Neural crest cell (in vitro differentiated cells): ENCODE measurements around the gene CAPN11. TPM values are rescaled to one million over a fixed set of nuclear protein-coding genes. Genes with fewer than 3 reads are reported as not detected.

Experiments
- DNase-seq: peaks from one replicate; pipeline ENCODE4 v3.0.0; 2021; ENCODE audit warnings: low read depth, mixed read lengths, low spot score
- H3K27ac Mint-ChIP-seq: one replicate; pipeline ENCODE4 v1.8.0; 2021; ENCODE audit warnings: mild to moderate bottlenecking, mixed read lengths; ENCODE audit not compliant: unreplicated experiment
- H3K27me3 Mint-ChIP-seq: 2 replicates; pipeline ENCODE4 v1.8.0; 2021; ENCODE audit warnings: low read depth, mild to moderate bottlenecking, mixed read lengths
- H3K36me3 Mint-ChIP-seq: 2 replicates; pipeline ENCODE4 v1.8.0; 2021; ENCODE audit warnings: low read depth, mild to moderate bottlenecking, mixed read lengths
- H3K4me1 Mint-ChIP-seq: 2 replicates; pipeline ENCODE4 v1.8.0; 2021; ENCODE audit warnings: mixed read lengths
- H3K4me3 Mint-ChIP-seq: one replicate; pipeline ENCODE4 v1.8.0; 2021; ENCODE audit warnings: mild to moderate bottlenecking, mixed read lengths
- H3K9me3 Mint-ChIP-seq: 2 replicates; pipeline ENCODE4 v1.8.0; 2021; ENCODE audit warnings: mixed read lengths
- total RNA-seq: library from RNA; stranded (reverse); gene quantifications from 2 replicates; pipeline ENCODE4 v1.2.1, GENCODE V29; 2021
- TF ChIP-seq, protein P1 (sequence below): fragments of 200-600 bp; sonication (generic); conservative IDR thresholded peaks from 2 replicates; pipeline ENCODE4 v1.5.0; 2021; ENCODE audit warnings: antibody characterized with exemption, mild to moderate bottlenecking

Gene CAPN11
- total RNA-seq, 1 donor from 2014 or later: not detected

DNA sequence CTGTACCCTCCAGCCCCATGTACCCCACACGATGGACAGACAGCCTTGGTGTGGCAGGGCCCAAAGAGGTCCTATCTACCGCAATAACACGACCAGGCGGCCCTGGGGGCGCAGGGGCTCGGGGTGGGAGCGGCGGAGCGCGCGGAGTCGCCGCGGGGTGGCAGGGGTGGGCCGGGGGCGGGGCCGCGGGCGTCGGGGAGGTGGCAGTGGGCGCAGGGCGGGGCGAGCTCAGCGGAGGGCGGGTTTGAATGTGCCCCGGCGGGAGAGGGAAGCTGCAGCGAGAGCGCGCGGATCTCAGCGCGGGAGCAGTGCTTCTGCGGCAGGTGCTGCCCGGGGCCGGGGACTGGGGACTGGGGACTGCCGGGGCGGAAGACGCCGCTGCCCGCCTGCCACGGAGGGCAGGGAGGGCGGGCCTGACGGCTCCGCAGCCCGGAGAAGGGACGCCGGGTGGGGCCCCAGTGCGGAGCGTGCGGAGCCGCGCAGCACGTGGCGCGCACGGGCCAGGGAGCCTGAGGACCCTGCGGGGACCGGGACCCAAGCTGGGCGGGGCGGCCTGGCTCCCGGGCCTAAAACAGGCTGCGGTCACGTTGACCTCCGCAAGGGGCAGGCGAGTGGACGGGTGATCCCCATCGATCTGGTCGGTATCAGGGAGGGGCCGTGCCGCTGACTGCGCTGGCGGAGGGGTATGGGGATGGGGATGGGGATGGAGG is 64.9 kb downstream of the CAPN11 start, which contains the start of gene SLC29A1:
SLC29A1 (plus strand) TSS at position 277 of the 710 bp plus-strand sequence. CDS start 3,719 bp downstream, outside the sequence.
- TF ChIP-seq, protein P1, sequence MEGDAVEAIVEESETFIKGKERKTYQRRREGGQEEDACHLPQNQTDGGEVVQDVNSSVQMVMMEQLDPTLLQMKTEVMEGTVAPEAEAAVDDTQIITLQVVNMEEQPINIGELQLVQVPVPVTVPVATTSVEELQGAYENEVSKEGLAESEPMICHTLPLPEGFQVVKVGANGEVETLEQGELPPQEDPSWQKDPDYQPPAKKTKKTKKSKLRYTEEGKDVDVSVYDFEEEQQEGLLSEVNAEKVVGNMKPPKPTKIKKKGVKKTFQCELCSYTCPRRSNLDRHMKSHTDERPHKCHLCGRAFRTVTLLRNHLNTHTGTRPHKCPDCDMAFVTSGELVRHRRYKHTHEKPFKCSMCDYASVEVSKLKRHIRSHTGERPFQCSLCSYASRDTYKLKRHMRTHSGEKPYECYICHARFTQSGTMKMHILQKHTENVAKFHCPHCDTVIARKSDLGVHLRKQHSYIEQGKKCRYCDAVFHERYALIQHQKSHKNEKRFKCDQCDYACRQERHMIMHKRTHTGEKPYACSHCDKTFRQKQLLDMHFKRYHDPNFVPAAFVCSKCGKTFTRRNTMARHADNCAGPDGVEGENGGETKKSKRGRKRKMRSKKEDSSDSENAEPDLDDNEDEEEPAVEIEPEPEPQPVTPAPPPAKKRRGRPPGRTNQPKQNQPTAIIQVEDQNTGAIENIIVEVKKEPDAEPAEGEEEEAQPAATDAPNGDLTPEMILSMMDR: peak; percentile 50
- Mint-ChIP-seq H3K27me3 (peaks cover 7% of the 10 kb centered on the region), H3K4me1 (peaks cover 56% of the 10 kb centered on the region), H3K9me3 (no peaks in the 10 kb centered on the region), H3K27ac (peak within 1 kb of the TSS; percentile 71), H3K4me3 (peak within 1 kb of the TSS; percentile 90), H3K36me3 (no peaks in the 10 kb centered on the region)
- DNase-seq: peak; percentile 67

DNA sequence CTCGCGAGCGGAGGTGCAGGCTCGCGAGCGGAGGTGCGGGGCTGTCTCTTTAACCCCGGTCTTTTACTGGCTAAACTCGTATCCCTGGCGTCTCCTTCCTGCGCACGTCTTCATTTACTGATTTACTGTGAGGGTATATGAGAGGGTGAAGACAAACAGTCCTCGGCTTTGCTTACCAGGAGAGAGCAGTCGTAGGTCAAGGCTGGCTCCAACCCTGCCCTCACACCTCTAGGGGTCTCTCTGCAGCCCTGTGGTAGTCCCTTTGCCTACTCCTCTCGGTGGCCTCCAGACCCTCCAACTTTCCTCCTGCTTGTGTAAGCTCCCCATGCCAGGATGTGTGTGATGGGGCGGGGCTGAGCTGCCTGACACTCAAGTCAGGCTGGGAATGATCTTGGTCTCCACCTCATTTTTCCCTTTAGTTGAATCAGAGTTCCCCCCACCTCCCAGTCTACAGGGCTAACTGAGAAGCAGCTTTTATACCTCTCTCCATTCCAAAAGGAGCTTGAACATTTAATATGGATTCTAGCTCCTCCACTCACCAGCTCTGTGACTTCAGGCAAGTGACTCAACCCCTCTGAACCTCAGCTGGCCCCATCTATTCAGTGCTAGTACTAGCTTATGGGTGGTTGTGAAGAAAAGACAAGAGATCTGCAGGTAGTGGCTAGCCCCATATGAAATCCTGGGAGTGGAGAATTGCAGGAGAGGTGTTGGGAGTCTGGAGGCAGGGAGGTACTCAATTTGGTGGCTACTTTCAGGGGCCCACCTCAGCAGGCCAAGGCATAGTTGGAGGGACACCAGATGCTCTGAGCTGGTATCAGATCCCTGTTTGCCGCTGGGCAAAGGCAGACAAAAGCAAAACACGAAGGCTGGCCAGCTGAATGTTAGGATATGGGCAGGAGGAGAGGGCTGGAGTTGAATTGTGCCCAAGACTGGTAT is 65.7 kb downstream of the CAPN11 start:
- H3K9me3 Mint-ChIP-seq: no peaks in the 10 kb centered on the region
- H3K27me3 Mint-ChIP-seq: peaks cover 5% of the 10 kb centered on the region
- no peak overlapping the region for H3K27ac Mint-ChIP-seq
- peaks cover 50% of the 10 kb centered on the region for H3K4me1 Mint-ChIP-seq
- peak overlapping the region; percentile 90 for H3K4me3 Mint-ChIP-seq
- H3K36me3 Mint-ChIP-seq: no peaks in the 10 kb centered on the region
- TF ChIP-seq, protein P1: peak; percentile 16
- no peak for DNase-seq

DNA sequence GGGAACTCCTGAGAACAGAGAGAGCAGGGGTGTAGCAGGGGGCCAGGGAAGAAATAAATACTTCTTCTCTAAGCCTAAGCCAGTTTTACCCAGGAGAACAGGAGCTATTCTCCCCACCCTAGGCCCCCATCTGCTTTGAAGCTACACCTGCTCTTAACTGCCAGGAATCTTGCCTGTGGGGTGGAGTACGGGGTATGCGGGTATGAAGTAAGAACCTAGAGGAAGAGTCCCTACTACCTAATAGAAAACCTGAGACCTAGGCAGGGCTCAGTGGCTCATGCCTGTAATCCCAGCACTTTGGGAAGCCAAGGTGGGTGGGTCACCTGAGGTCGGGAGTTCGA is 66.3 kb downstream of the CAPN11 start:
- no peak overlapping the region for H3K27ac Mint-ChIP-seq
- H3K36me3 Mint-ChIP-seq: no peaks in the 10 kb centered on the region
- peaks cover 47% of the 10 kb centered on the region for H3K4me1 Mint-ChIP-seq
- H3K27me3 Mint-ChIP-seq: peaks cover 5% of the 10 kb centered on the region
- no peaks in the 10 kb centered on the region for H3K9me3 Mint-ChIP-seq
- TF ChIP-seq, protein P1: no peak
- no peak for DNase-seq
- H3K4me3 Mint-ChIP-seq: peak overlapping the region; percentile 90

DNA sequence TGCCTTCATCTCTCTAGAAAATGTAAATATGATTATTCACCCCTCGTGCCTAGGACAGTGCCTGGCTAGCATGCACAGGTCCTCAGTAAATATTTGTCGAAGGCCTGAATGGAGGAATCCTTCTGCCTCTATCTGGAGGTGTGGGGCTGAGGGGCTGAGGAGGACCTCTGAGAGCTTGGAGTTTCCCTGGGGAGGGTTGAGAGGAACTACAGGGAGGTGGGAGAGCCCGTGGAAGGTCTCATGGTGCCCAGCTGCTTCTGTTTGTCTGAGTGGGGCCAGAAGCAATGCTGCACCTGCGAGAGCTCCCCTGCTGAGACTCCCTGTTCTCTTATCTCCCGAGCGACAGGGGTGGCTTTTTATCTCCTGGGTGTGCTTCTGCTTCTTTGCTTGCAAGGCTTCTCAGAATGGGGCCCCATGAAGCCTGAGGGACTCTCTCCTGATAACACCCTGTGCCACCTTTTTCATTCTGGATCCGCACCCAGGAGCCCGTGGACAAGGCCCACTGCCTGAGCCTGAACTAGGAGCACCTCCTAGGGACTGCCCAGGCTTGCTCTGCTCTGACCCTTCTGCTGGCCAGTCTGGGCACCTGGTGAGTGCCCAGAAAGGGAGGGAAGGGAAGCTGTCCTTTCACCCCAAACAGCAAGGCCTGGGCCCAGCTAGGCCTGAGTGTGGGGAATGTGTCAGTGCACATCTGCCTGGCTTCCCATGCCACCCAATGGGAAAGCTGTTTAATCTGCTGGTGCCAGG is 67.1 kb downstream of the CAPN11 start:
- Mint-ChIP-seq H3K9me3 (no peaks in the 10 kb centered on the region), H3K4me3 (peak overlapping the region; percentile 67), H3K36me3 (no peaks in the 10 kb centered on the region), H3K27ac (no peak overlapping the region), H3K4me1 (peaks cover 45% of the 10 kb centered on the region), H3K27me3 (peaks cover 5% of the 10 kb centered on the region)
- TF ChIP-seq, protein P1: no peak
- DNase-seq: no peak

DNA sequence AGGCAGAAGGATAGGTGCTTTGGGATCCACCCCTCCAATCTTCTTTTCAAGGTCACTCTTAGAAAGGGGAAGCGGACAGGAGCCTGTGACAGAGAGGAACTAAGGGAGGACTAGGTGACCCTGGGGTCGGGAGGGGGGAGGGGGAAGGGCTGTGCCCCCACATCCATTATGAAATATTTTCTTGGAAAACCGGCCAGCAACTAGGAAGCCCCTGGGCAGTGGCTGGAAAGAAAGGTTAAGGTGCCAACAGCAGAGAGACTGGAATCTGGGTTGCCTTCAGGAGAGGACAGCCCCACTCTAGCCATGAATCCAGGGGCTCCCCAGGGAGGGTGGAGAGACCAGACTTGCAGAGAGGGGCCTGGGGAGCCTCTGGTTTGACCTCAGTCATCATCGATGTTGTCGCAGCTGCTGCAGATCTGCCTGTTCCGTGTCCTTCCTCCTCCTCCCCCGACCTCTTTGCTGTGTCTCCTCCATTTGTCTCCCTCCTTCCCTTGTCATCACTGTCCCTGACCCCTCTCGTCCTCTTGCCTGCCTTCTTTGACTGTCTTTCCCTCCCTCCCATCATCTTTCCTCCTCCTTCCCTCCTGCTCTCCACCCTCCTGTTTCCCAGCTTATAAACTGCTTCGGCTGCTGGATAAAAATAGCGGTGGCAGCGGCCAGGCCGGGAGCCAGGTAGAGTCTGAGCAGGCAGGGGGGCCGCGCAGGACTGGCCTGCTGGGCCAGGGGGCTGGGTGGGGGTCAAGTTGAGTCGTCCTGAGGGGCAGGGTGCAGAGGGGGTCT is 67.9 kb downstream of the CAPN11 start:
- Mint-ChIP-seq H3K27me3 (peaks cover 5% of the 10 kb centered on the region), H3K27ac (peak overlapping the region; percentile 50), H3K36me3 (no peaks in the 10 kb centered on the region), H3K4me3 (peak overlapping the region; percentile 67), H3K9me3 (no peaks in the 10 kb centered on the region), H3K4me1 (peaks cover 39% of the 10 kb centered on the region)
- TF ChIP-seq, protein P1: no peak
- no peak for DNase-seq
